Stimulated activated effector memory CD8-positive, alpha-beta T cell treated with anti-CD3 and anti-CD28 coated beads, Interleukin-12 subunit alpha, Interleukin-12 subunit beta, amount 100 ng/mL, for 72 hours (primary cell): ENCODE data around the gene ZC3H10.

Experiments used
- ATAC-seq: fragments of 150-1000 bp; cut with Tn5 transposase; 2 replicates; pipeline ENCODE4 v1.10.0; 2021
- DNase-seq, 2 donors: peaks; one replicate each; pipeline ENCODE4 v3.0.0; 2021 to 2022; ENCODE audit warnings: low spot score in 2 of 2
- H3K27ac Mint-ChIP-seq: one replicate; pipeline ENCODE4 v1.8.0; 2022; ENCODE audit warnings: mild to moderate bottlenecking, mixed read lengths
- H3K36me3 Mint-ChIP-seq: one replicate; pipeline ENCODE4 v1.8.0; 2022; ENCODE audit warnings: mild to moderate bottlenecking, mixed read lengths
- H3K4me1 Mint-ChIP-seq: one replicate; pipeline ENCODE4 v1.8.0; 2022; ENCODE audit warnings: mixed read lengths
- H3K4me3 Mint-ChIP-seq: one replicate; pipeline ENCODE4 v1.8.0; 2022; ENCODE audit warnings: mild to moderate bottlenecking, mixed read lengths
- H3K9me3 Mint-ChIP-seq: one replicate; pipeline ENCODE4 v1.8.0; 2022; ENCODE audit warnings: mixed read lengths

Gene ZC3H10

GRCh38 chr12:56086608-56087007 is 31.5 kb upstream of the ZC3H10 start:
- H3K4me1 Mint-ChIP-seq, result no peaks in the 10 kb centered on the region
- no peak for DNase-seq
- H3K4me3 Mint-ChIP-seq, result no peak overlapping the region
- H3K9me3 Mint-ChIP-seq, result no peaks in the 10 kb centered on the region
- ATAC-seq, result no peak
- H3K27ac Mint-ChIP-seq, result no peak overlapping the region
- peaks cover 5% of the 10 kb centered on the region for H3K36me3 Mint-ChIP-seq

GRCh38 chr12:56087220-56087619 is 30.8 kb upstream of the ZC3H10 start:
- Mint-ChIP-seq H3K27ac (no peak overlapping the region), H3K36me3 (peaks cover 5% of the 10 kb centered on the region), H3K4me3 (no peak overlapping the region), H3K4me1 (no peaks in the 10 kb centered on the region), H3K9me3 (no peaks in the 10 kb centered on the region)
- ATAC-seq (no peak), DNase-seq (no peak)

- Mint-ChIP-seq H3K36me3 (no peaks in the 10 kb centered on the region), H3K4me1 (peaks cover 15% of the 10 kb centered on the region), H3K27ac (no peak overlapping the region), H3K4me3 (no peak overlapping the region), H3K9me3 (no peaks in the 10 kb centered on the region)
- ATAC-seq (no peak), DNase-seq (no peak)
Observed at GRCh38 chr12:56097738-56098137, 20.3 kb upstream of the ZC3H10 start.

GRCh38 chr12:56098592-56098991 is 19.5 kb upstream of the ZC3H10 start:
- ATAC-seq, result no peak
- peaks cover 6% of the 10 kb centered on the region for H3K36me3 Mint-ChIP-seq
- H3K27ac Mint-ChIP-seq, result no peak overlapping the region
- DNase-seq, result no peak
- no peaks in the 10 kb centered on the region for H3K9me3 Mint-ChIP-seq
- no peak overlapping the region for H3K4me3 Mint-ChIP-seq
- H3K4me1 Mint-ChIP-seq, result peaks cover 24% of the 10 kb centered on the region

- Mint-ChIP-seq H3K27ac (peak overlapping the region; percentile 68), H3K36me3 (peaks cover 18% of the 10 kb centered on the region), H3K4me3 (no peak overlapping the region), H3K9me3 (no peaks in the 10 kb centered on the region), H3K4me1 (peaks cover 35% of the 10 kb centered on the region)
- ATAC-seq, result no peak
- no peak for DNase-seq
Observed at GRCh38 chr12:56099787-56100186, 18.3 kb upstream of the ZC3H10 start.

- no peaks in the 10 kb centered on the region for H3K9me3 Mint-ChIP-seq
- H3K4me3 Mint-ChIP-seq, result no peak overlapping the region
- H3K27ac Mint-ChIP-seq, result peak overlapping the region; percentile 99
Observed at GRCh38 chr12:56101045-56101444, 17.0 kb upstream of the ZC3H10 start.

GRCh38 chr12:56102683-56103065 is 15.4 kb upstream of the ZC3H10 start:
- no peak for DNase-seq
- Mint-ChIP-seq H3K27ac (peak overlapping the region; percentile 99), H3K36me3 (peaks cover 47% of the 10 kb centered on the region), H3K4me1 (peaks cover 56% of the 10 kb centered on the region), H3K4me3 (peak overlapping the region; percentile 100), H3K9me3 (no peaks in the 10 kb centered on the region)
- ATAC-seq, result no peak

More at GRCh38 chr12:56101045-56101444, 17.0 kb upstream of the ZC3H10 start:
- ATAC-seq (no peak), DNase-seq (no peak)
- H3K4me1 Mint-ChIP-seq, result peaks cover 43% of the 10 kb centered on the region
- peaks cover 31% of the 10 kb centered on the region for H3K36me3 Mint-ChIP-seq

GRCh38 chr12:56103066-56103711 is 14.9 kb upstream of the ZC3H10 start:
- Mint-ChIP-seq H3K36me3 (peaks cover 52% of the 10 kb centered on the region), H3K4me3 (peak overlapping the region; percentile 100), H3K27ac (peak overlapping the region; percentile 99), H3K9me3 (no peaks in the 10 kb centered on the region), H3K4me1 (peaks cover 56% of the 10 kb centered on the region)
- DNase-seq (peak in 1 of 2 donors; percentile 59), ATAC-seq (peak; percentile 4)

GRCh38 chr12:56103823-56104108 is 14.3 kb upstream of the ZC3H10 start:
- DNase-seq, result no peak
- no peak for ATAC-seq
- peaks cover 56% of the 10 kb centered on the region for H3K4me1 Mint-ChIP-seq
- no peaks in the 10 kb centered on the region for H3K9me3 Mint-ChIP-seq
- H3K4me3 Mint-ChIP-seq, result peak overlapping the region; percentile 100
- H3K27ac Mint-ChIP-seq, result peak overlapping the region; percentile 99
- H3K36me3 Mint-ChIP-seq, result peaks cover 58% of the 10 kb centered on the region

GRCh38 chr12:56104109-56104814 is 13.8 kb upstream of the ZC3H10 start, which contains the start of gene PA2G4:
Gene PA2G4, plus strand, starts transcription at chr12:56104559. Its CDS starts 179 bp downstream, at chr12:56104738.
- ATAC-seq (peak; percentile 96), DNase-seq (peak; percentile 91 to 99)
- Mint-ChIP-seq H3K4me1 (peaks cover 56% of the 10 kb centered on the region), H3K36me3 (peaks cover 63% of the 10 kb centered on the region), H3K27ac (peak within 1 kb of the TSS; percentile 99), H3K4me3 (peak within 1 kb of the TSS; percentile 100), H3K9me3 (no peaks in the 10 kb centered on the region)

- peak overlapping the region; percentile 99 for H3K27ac Mint-ChIP-seq
- peak overlapping the region; percentile 100 for H3K4me3 Mint-ChIP-seq
- peaks cover 56% of the 10 kb centered on the region for H3K4me1 Mint-ChIP-seq
- ATAC-seq (peak; percentile 14), DNase-seq (no peak)
- no peaks in the 10 kb centered on the region for H3K9me3 Mint-ChIP-seq
- peaks cover 70% of the 10 kb centered on the region for H3K36me3 Mint-ChIP-seq
Observed at GRCh38 chr12:56104815-56105608, 13.1 kb upstream of the ZC3H10 start.

GRCh38 chr12:56105609-56105902 is 12.5 kb upstream of the ZC3H10 start:
- H3K27ac Mint-ChIP-seq, result peak overlapping the region; percentile 99
- H3K36me3 Mint-ChIP-seq, result peaks cover 76% of the 10 kb centered on the region
- DNase-seq, result no peak
- H3K9me3 Mint-ChIP-seq, result no peaks in the 10 kb centered on the region
- ATAC-seq, result no peak
- peaks cover 56% of the 10 kb centered on the region for H3K4me1 Mint-ChIP-seq
- H3K4me3 Mint-ChIP-seq, result peak overlapping the region; percentile 100

GRCh38 chr12:56107242-56107641 is 10.8 kb upstream of the ZC3H10 start:
- no peak overlapping the region for H3K27ac Mint-ChIP-seq
- peak overlapping the region; percentile 100 for H3K4me3 Mint-ChIP-seq
- H3K9me3 Mint-ChIP-seq, result no peaks in the 10 kb centered on the region
- ATAC-seq (no peak), DNase-seq (no peak)
- H3K36me3 Mint-ChIP-seq, result peaks cover 92% of the 10 kb centered on the region
- peaks cover 46% of the 10 kb centered on the region for H3K4me1 Mint-ChIP-seq

GRCh38 chr12:56110571-56110970 is 7.5 kb upstream of the ZC3H10 start:
- no peak for DNase-seq
- H3K4me3 Mint-ChIP-seq, result no peak overlapping the region
- peaks cover 18% of the 10 kb centered on the region for H3K4me1 Mint-ChIP-seq
- peak overlapping the region; percentile 7 for H3K27ac Mint-ChIP-seq
- ATAC-seq, result no peak
- peaks cover 94% of the 10 kb centered on the region for H3K36me3 Mint-ChIP-seq
- no peaks in the 10 kb centered on the region for H3K9me3 Mint-ChIP-seq

GRCh38 chr12:56114084-56114483 is 4.0 kb upstream of the ZC3H10 start:
- peaks cover 89% of the 10 kb centered on the region for H3K36me3 Mint-ChIP-seq

GRCh38 chr12:56115329-56115728 is 2.7 kb upstream of the ZC3H10 start:
- H3K9me3 Mint-ChIP-seq, result no peaks in the 10 kb centered on the region
- H3K36me3 Mint-ChIP-seq, result peaks cover 79% of the 10 kb centered on the region
- H3K27ac Mint-ChIP-seq, result peak overlapping the region; percentile 99
- peak overlapping the region; percentile 90 for H3K4me3 Mint-ChIP-seq
- peaks cover 28% of the 10 kb centered on the region for H3K4me1 Mint-ChIP-seq
- DNase-seq (no peak), ATAC-seq (no peak)

More at GRCh38 chr12:56114084-56114483, 4.0 kb upstream of the ZC3H10 start:
- ATAC-seq (no peak), DNase-seq (no peak)
- Mint-ChIP-seq H3K4me3 (no peak overlapping the region), H3K9me3 (no peaks in the 10 kb centered on the region), H3K4me1 (peaks cover 20% of the 10 kb centered on the region), H3K27ac (peak overlapping the region; percentile 83)
